ENCODE results near the gene SORCS1.

Gene SORCS1

DNA sequence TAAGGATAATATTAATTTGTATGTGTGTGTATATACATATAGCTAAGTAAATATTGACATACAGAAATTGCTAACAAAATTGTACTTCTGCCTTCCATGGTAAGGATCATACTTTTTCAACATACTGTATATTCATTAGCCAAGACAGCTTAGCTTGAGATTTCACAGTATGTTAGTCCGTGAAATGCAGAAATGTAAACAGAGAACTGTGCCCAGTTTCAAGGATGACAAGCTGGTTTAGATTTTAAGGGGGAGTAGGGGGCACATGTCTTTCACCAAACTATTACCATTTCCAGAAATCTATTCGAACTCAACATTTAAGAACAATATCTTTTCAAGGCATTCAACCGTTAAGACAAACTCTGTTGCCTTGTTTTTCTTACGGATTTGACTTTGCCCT, 182.2 kb downstream of the SORCS1 start:
- DNase-seq: no peak

- DNase-seq: no peak
Observed at GRCh38 chr10:106981452-106982075, 182.9 kb downstream of the SORCS1 start.

GRCh38 chr10:106980495-106981451, 183.7 kb downstream of the SORCS1 start:
- no peak for DNase-seq

- DNase-seq: no peak
Observed at GRCh38 chr10:106978756-106979155, 185.8 kb downstream of the SORCS1 start.

DNA sequence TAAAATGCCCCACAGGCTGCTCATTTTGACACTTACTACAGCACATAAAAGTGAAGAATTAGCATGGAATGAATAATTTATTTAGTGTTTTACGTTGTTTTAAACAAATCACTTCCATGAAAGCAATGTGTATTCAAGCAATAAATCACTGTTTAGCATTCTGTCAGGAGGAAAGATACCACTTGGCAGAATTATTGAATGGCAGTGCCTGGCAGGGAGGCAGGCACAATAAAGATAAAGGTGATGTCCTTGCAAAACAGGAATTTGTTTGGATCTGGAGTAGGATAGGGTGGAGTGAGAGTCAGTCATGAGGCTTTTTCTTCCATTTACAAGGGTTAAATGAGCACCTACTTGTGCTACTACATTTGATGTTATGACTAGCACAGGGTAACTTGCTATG, 190.8 kb downstream of the SORCS1 start:
- no peak for DNase-seq

DNA sequence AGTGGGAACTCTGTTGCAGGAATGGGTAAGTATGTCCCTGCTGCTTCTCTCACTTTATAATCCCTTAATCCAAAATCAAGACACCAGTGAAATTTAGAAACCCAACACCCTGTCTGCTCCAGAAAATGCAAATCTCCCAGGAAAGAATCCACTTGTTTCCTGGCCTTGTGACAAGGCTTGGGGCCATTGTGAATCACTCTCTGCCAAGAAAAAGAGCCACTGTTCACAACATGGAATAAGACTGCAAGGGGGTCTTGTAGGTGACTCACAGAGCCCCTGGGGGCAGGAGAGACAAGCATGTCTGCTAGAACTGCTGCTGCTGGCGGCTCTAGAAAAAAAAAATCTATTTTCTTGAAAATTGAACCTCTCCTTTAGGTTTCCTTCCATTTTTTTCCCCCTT, 191.2 kb downstream of the SORCS1 start:
- no peak for DNase-seq

DNA sequence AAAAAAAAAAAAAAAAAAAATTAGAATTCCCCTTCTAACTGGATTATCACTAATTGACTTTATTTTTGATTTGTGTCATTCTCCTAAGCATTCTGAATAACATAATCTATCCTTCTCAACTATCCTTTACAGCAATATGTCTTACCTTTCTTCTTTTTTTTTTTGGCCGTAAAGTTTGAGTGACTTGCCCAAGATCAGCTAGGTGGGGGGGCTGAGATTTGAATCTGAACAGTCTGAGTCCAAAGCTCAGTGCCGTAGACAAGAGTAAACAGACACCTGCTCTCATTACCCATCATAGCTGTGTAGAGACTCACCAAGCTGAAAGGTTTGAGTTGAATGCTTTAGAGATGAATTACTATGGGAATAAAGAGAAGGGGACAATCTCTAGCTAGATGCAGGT, 192.1 kb downstream of the SORCS1 start:
- no peak for DNase-seq

GRCh38 chr10:106971411-106971831, 193.1 kb downstream of the SORCS1 start:
- DNase-seq: no peak

DNA sequence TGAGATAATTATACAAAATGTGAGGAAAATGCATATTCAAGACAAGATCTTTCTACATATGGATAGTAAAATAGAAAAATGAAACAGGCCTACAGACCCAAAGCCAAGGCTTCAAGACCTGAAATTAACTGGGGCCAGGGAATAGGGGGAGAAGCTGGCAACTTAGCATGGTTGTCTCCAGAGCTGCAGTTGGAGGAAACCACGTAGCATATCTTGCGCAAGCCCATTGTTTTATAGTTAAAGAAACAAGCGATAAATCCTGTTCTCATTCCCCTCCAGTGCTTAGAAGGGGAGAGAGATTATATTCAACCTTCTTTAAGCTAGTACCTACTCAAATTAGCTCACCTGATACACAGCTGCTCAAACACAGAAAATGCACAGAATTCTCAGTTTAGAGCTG, 197.1 kb downstream of the SORCS1 start:
- DNase-seq: no peak

DNA sequence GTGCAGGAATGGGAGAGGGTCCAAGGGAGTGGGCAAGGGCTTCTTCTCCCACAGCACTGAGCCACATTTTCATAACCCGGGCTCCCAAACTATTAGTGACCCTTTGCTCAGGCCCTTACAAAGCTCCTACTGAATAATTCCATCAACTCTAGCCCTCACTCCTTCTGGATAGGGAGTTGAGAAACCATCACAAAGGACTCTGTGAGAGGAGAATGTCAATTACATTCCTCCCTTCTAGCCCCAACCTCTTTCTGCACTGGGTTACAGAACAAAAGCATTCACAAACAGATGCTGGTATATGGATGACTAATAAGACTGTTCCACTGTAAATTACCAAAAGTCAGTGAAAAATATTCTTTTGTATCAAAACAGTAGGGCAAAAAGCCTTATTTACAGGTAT, 203.7 kb downstream of the SORCS1 start:
- no peak for DNase-seq

DNA sequence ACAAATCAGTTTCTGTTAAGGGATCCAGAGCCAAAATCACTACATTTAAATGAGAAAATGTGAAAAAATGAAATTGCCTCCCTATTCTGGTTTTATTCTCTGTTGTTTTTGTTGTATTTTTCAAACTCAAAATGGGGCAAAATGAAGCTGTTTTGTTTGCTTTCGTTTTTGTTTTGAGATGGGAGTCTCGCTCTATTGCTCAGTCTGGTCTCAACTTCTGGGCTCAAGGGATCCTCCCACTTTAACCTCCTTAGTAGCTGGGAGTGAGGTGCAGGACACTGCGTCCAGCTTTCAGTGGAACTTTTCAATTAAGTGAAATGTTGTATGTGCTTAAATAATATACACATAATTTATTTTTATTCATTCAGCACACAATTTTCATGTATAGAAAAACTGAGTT, 205.0 kb downstream of the SORCS1 start:
- no peak for DNase-seq

DNA sequence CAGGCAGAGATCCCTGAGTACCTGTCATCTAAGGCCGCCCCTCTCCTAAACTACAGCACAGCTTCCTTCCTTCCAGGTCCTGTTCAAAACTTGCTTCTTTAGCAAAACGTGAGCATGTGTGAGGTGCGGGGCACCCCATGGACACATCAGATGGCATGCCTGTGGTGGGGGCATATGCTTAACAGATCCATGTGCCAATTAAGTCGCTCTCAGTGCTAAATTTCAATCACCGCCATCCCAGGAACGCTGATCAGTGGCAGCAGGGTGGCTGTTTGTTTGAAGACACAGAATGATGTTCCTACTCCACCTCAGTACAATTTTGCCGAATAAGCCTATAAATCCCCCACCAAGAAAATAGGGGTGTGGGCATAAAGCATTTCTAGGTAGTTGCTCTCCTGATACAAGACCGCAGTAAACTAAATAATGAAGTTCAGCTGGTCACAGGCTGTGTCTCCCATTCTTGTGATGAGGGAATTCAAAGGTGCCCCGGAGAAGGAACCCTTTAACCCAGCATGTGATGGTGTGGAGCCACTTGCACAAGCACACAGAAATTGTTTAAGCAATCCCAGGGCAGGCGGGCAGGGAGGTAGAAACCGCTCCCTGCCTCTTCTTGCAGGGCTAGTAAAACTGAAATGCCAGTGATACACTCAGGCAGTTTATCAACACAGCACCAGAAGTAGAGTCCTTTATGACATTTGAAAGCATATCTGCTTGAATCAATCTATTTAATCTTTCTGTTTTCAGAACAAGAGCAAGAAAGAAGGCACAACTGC, 205.7 kb downstream of the SORCS1 start:
- DNase-seq: no peak

GRCh38 chr10:106957823-106958588, 206.5 kb downstream of the SORCS1 start:
- DNase-seq: no peak

DNA sequence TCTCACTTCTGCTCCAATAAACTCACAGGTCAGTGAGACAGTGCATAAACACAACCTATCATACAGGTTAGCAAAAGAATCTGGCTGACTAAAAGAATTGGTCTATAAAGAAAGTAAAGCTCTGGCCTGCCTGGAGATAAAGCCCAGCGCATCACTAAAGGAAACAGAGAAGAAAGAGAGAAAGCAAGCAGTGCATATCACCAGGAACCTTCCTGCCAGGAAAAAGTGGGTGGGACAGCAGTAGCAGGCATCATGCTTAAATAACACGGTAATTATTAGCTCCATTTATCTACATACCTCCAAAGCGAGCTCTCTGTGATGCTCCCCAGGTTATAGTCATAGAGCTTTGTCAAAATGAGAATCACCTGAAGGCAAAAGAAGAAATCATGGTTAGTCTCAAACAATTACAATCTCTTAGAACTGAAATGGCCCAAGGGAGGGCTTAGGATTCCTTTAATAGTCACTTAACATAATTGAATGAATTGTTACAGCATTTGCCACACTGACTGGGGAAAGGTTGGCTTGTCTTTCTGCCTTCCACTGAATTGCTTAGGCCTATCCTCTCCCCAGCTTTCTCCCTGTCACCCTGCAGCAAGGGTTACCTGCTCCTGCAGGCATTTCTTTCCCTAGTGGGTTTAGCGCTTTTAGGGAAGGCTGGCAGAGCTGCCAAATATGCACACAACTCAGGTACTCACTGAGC, 208.1 kb downstream of the SORCS1 start:
- no peak for DNase-seq

DNA sequence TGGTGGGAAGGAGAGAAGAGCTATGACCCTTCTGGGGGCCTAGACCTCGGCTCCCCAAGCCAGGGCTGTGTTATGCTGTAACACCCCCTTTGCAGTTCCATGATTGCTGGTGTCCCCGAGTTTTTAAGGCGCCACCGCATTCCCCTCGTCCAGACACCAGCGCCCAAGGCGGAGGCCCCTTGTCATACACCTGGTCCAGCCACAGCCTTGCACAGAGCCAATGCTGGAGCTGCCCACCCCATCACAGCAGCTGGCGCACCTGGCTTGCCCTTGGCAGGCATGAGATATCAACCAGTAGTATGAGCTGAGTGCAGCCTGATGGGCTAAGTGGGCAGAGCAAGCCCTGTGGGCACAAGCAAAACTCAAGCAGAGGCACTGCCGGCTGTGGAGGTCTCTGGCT, 209.4 kb downstream of the SORCS1 start:
- no peak for DNase-seq

DNA sequence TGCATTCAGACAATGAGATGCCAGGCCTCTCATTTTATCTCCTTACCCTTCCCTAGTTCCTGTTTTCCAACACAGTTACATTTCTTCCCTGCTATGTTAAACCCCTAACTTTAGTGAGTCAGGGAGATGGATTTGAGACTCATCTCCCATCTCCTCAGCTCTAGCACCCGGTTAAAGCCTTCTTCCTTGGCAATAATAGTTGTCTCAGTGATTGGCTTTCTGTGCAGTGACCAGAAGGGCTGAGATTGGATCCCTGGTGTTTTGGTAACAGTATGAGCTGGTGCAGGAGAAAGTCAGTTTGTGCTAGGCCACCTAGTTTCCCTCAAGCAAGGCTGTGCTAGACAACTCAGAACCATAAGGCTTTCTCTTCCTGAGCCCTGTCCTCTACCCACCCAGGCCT, 212.5 kb downstream of the SORCS1 start:
- DNase-seq: no peak

- no peak for DNase-seq
Observed at GRCh38 chr10:106949680-106950478, 214.6 kb downstream of the SORCS1 start.

- no peak for DNase-seq
Observed at GRCh38 chr10:106947643-106948042, 216.9 kb downstream of the SORCS1 start.

DNA sequence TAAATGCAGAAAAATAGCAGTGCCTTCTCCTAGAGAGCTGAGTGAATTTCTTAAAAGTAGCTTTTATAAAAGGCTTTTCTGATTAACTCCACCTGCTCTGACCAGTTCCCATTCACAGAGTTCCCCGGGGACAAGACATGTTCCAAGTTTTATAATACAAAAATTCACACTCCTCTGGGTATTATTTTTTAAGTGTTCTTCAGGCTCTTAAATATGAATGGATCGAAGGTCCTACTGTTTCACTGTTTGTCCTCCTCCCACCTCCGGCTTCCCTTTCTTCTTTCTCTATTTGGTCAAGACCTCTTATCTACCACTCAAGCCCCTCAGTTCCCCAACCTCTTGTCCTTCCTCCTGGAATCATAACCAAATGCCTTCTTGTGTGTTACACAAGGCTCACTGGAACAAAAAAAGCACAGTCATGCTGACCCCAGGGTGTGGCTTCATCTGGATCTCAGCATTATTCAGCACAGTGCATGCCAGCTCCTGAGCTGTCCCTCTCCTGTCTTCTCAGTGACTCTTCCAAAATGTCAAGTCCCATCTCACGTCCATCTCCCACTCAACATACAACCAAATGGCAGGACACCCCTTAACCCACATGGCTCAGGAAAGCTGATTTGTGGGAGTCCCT, 222.4 kb downstream of the SORCS1 start:
- no peak for DNase-seq

DNA sequence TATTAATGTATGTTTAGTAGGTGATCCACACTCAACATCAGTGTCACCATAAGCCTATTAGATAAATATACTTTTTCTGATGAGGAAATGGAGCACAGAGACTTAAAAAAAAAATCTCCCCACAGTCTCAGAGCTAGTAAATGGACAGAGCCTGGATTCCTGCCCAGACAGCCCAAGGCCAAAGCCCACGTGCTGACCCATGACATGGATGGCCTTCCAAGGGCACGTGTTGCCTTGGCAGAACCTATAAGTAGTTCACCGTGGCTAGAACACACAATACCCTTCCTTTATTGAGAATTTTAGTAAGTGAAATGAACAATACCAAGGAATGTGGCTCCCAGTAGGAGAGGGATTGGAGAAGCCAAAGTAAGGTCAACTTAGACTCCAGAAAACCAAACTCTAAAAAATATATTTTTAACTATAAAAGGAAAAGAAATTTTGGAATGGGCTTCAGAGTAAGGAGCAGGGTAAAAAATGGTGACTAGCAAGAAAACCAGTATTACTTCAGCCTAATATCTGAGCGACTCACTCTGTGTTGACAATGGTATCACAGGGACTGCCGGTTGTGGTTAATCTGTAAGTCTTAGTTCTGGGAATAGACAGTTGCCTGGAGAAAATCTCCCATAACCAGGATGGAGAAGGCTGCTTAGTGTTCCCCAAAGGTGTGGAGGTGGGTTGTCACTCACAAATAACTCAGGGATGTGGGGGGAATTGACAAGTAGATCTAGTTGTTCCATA, 223.0 kb downstream of the SORCS1 start:
- no peak for DNase-seq

Data from CD4-positive, alpha-beta T cell treated with Interleukin-17A for 4 hours (primary cell).